GM23338 (cell line): ENCODE data around the gene ZFHX3. TPM values are rescaled to one million over a fixed set of nuclear protein-coding genes. Genes with fewer than 3 reads are reported as not detected.

Experiments
- ATAC-seq: fragments of 200-7000 bp; cut with Tn5 transposase; 3 replicates; pipeline ENCODE4 v1.9.1; 2020
- DNase-seq: peaks from one replicate; pipeline ENCODE4 v3.0.0-alpha.2; 2015; ENCODE audit warnings: low spot score
- H2AFZ ChIP-seq: fragments of 200-600 bp; sonication (generic); 2 replicates; pipeline ENCODE4 v1.8.0; 2016; ENCODE audit warnings: antibody characterized with exemption, mild to moderate bottlenecking, moderate library complexity
- H3F3A ChIP-seq: fragments of 200-600 bp; sonication (generic); replicated peaks from 2 replicates; pipeline ENCODE4 v1.8.0; 2017; ENCODE audit warnings: antibody characterized with exemption, mixed run types, low read depth
- H3K27ac ChIP-seq: fragments of 200-600 bp; sonication (generic); 2 replicates; pipeline ENCODE4 v1.6.1; 2016; ENCODE audit warnings: low read depth
- H3K27me3 ChIP-seq: fragments of 200-600 bp; sonication (generic); 2 replicates; pipeline ENCODE4 v1.8.0; 2016; ENCODE audit warnings: mild to moderate bottlenecking, mixed run types, moderate library complexity; ENCODE audit not compliant: insufficient read depth
- H3K36me3 ChIP-seq: fragments of 200-600 bp; sonication (generic); 2 replicates; pipeline ENCODE4 v1.8.0; 2016; ENCODE audit warnings: mild to moderate bottlenecking; ENCODE audit not compliant: insufficient read depth
- H3K4me1 ChIP-seq: fragments of 200-600 bp; sonication (generic); 2 replicates; pipeline ENCODE4 v1.8.0; 2016; ENCODE audit warnings: mild to moderate bottlenecking, moderate library complexity; ENCODE audit not compliant: insufficient read depth
- H3K4me2 ChIP-seq: fragments of 200-600 bp; sonication (generic); 2 replicates; pipeline ENCODE4 v1.7.1; 2017; ENCODE audit warnings: mixed run types
- H3K4me3 ChIP-seq: fragments of 200-600 bp; sonication (generic); 2 replicates; pipeline ENCODE4 v1.6.1; 2016; ENCODE audit warnings: mixed run types
- H3K79me2 ChIP-seq: fragments of 200-600 bp; sonication (generic); replicated peaks from 2 replicates; pipeline ENCODE4 v1.8.0; 2017; ENCODE audit warnings: mild to moderate bottlenecking; ENCODE audit not compliant: insufficient read depth
- H3K9me2 ChIP-seq: fragments of 200-600 bp; sonication (generic); 2 replicates; pipeline ENCODE4 v1.8.0; 2017; ENCODE audit not compliant: insufficient read depth
- H4K20me1 ChIP-seq: fragments of 200-600 bp; sonication (generic); replicated peaks from 2 replicates; pipeline ENCODE4 v1.8.0; 2017; ENCODE audit warnings: mild to moderate bottlenecking; ENCODE audit not compliant: insufficient read depth
- H3K27ac Mint-ChIP-seq: 2 replicates; pipeline ENCODE4 v1.8.0; 2020; ENCODE audit warnings: inconsistent platforms, mild to moderate bottlenecking, moderate library complexity, mixed read lengths
- H3K27me3 Mint-ChIP-seq: 3 replicates; pipeline ENCODE4 v1.8.0; 2022; ENCODE audit warnings: low read depth, mild to moderate bottlenecking, moderate library complexity, mixed read lengths, inconsistent platforms; ENCODE audit not compliant: insufficient read depth, poor library complexity
- H3K36me3 Mint-ChIP-seq: 3 replicates; pipeline ENCODE4 v1.8.0; 2021; ENCODE audit warnings: low read depth, mild to moderate bottlenecking, inconsistent platforms, moderate library complexity, mixed read lengths
- H3K4me1 Mint-ChIP-seq: 3 replicates; pipeline ENCODE4 v1.8.0; 2020; ENCODE audit warnings: mild to moderate bottlenecking, inconsistent platforms, mixed read lengths
- H3K4me3 Mint-ChIP-seq: 3 replicates; pipeline ENCODE4 v1.8.0; 2021; ENCODE audit warnings: moderate library complexity, mild to moderate bottlenecking, inconsistent platforms, mixed read lengths
- H3K9me3 Mint-ChIP-seq: 3 replicates; pipeline ENCODE4 v1.8.0; 2020; ENCODE audit warnings: moderate library complexity, mild to moderate bottlenecking, inconsistent platforms, mixed read lengths
- CREB1 ChIP-seq: fragments of 250-450 bp; sonication (Bioruptor Pico); IDR thresholded peaks from 2 replicates; pipeline ENCODE4 v1.5.0; 2020; ENCODE audit warnings: low read depth, mild to moderate bottlenecking, moderate library complexity
- CTCF ChIP-seq, 2 experiments: fragments of 200-600 bp in 1 of 2; sonication (generic) in 1 of 2; conservative IDR thresholded peaks; 2 replicates each; pipeline versions ENCODE4 v1.5.1 to v1.6.1; 2016 to 2017; ENCODE audit warnings: antibody characterized with exemption in 2 of 2, low read depth in 2 of 2, mild to moderate bottlenecking in 2 of 2, moderate library complexity in 1 of 2
- EZH2 ChIP-seq: fragments of 200-600 bp; sonication (generic); IDR thresholded peaks from one replicate; pipeline ENCODE4 v1.8.0; 2017; ENCODE audit warnings: antibody characterized with exemption, mild to moderate bottlenecking, low read depth; ENCODE audit not compliant: unreplicated experiment
- EZH2phosphoT487 ChIP-seq: fragments of 200-600 bp; sonication (generic); IDR thresholded peaks from one replicate; pipeline ENCODE4 v1.8.1; 2018; ENCODE audit warnings: antibody characterized with exemption; ENCODE audit not compliant: unreplicated experiment
- JUNB ChIP-seq: IDR thresholded peaks from one replicate; pipeline ENCODE4 v1.6.1; 2016; ENCODE audit warnings: antibody characterized with exemption; ENCODE audit not compliant: unreplicated experiment
- NANOG ChIP-seq: IDR thresholded peaks from 2 replicates; pipeline ENCODE4 v1.6.1; 2016; ENCODE audit warnings: antibody characterized with exemption, borderline replicate concordance
- POLR2AphosphoS5 ChIP-seq: IDR thresholded peaks from 2 replicates; pipeline ENCODE4 v1.6.1; 2016; ENCODE audit warnings: antibody characterized with exemption, low read depth
- STAT1 ChIP-seq: IDR thresholded peaks from one replicate; pipeline ENCODE4 v1.6.1; 2016; ENCODE audit warnings: antibody characterized with exemption; ENCODE audit not compliant: unreplicated experiment
- ZNF114 ChIP-seq: fragments of 250-450 bp; sonication (Bioruptor Pico); IDR thresholded peaks from 2 replicates; pipeline ENCODE4 v1.5.0; 2020; ENCODE audit warnings: mild to moderate bottlenecking, moderate library complexity
- ZNF331 ChIP-seq: fragments of 250-450 bp; sonication (Bioruptor Pico); IDR thresholded peaks from 2 replicates; pipeline ENCODE4 v1.5.0; 2020; ENCODE audit warnings: low read depth, mild to moderate bottlenecking, moderate library complexity
- polyA plus RNA-seq: library from polyadenylated mRNA; unstranded; fragments of >200 nt; fragmentation: Nextera tagmentation; extraction: Ambion mirVana; gene quantifications from 2 replicates; pipeline ENCODE4 v1.2.1, GENCODE V29; 2016
- total RNA-seq: library from RNA; depleted of rRNA; stranded (reverse); fragments of >200 nt; shearing (Covaris generic); gene quantifications from 2 replicates; pipeline ENCODE4 v1.2.3, GENCODE V29; 2014
- TF ChIP-seq, protein P1 (sequence below): IDR thresholded peaks from one replicate; pipeline ENCODE4 v1.6.1; 2018; ENCODE audit warnings: antibody characterized with exemption; ENCODE audit not compliant: unreplicated experiment
- TF ChIP-seq, protein P2 (sequence below): IDR thresholded peaks from 2 replicates; pipeline ENCODE4 v1.6.1; 2016; ENCODE audit warnings: antibody characterized with exemption

Gene ZFHX3
- total and polyA plus RNA-seq, 2 experiments from 2014 or later = 1.0 to 1.5 TPM

DNA sequence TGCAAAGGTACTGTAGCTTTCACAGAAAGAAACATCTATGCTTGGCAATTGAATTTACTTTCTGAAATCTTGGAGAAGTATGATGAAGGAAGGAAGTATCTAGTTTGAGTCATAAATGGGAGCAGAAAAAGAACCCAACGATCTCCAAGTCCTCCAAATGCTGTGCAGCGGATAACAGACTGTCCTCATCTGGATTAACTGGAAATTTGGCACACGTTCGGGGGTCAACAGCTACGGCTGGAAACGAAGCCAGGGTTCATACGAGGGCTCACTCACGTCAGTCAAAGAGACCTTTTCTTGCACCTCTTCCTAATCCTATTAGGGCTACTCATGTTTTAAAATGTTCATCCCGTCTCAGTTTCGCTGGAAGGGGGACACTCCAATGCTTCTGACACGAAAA lies 152.0 kb downstream of the ZFHX3 start (continued):
- TF ChIP-seq, protein P1, sequence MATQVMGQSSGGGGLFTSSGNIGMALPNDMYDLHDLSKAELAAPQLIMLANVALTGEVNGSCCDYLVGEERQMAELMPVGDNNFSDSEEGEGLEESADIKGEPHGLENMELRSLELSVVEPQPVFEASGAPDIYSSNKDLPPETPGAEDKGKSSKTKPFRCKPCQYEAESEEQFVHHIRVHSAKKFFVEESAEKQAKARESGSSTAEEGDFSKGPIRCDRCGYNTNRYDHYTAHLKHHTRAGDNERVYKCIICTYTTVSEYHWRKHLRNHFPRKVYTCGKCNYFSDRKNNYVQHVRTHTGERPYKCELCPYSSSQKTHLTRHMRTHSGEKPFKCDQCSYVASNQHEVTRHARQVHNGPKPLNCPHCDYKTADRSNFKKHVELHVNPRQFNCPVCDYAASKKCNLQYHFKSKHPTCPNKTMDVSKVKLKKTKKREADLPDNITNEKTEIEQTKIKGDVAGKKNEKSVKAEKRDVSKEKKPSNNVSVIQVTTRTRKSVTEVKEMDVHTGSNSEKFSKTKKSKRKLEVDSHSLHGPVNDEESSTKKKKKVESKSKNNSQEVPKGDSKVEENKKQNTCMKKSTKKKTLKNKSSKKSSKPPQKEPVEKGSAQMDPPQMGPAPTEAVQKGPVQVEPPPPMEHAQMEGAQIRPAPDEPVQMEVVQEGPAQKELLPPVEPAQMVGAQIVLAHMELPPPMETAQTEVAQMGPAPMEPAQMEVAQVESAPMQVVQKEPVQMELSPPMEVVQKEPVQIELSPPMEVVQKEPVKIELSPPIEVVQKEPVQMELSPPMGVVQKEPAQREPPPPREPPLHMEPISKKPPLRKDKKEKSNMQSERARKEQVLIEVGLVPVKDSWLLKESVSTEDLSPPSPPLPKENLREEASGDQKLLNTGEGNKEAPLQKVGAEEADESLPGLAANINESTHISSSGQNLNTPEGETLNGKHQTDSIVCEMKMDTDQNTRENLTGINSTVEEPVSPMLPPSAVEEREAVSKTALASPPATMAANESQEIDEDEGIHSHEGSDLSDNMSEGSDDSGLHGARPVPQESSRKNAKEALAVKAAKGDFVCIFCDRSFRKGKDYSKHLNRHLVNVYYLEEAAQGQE = no peak
- no peak for TF ChIP-seq EZH2phosphoT487
- TF ChIP-seq CREB1 = no peak
- TF ChIP-seq EZH2 = no peak
- TF ChIP-seq, protein P2, sequence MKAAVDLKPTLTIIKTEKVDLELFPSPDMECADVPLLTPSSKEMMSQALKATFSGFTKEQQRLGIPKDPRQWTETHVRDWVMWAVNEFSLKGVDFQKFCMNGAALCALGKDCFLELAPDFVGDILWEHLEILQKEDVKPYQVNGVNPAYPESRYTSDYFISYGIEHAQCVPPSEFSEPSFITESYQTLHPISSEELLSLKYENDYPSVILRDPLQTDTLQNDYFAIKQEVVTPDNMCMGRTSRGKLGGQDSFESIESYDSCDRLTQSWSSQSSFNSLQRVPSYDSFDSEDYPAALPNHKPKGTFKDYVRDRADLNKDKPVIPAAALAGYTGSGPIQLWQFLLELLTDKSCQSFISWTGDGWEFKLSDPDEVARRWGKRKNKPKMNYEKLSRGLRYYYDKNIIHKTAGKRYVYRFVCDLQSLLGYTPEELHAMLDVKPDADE = no peak

DNA sequence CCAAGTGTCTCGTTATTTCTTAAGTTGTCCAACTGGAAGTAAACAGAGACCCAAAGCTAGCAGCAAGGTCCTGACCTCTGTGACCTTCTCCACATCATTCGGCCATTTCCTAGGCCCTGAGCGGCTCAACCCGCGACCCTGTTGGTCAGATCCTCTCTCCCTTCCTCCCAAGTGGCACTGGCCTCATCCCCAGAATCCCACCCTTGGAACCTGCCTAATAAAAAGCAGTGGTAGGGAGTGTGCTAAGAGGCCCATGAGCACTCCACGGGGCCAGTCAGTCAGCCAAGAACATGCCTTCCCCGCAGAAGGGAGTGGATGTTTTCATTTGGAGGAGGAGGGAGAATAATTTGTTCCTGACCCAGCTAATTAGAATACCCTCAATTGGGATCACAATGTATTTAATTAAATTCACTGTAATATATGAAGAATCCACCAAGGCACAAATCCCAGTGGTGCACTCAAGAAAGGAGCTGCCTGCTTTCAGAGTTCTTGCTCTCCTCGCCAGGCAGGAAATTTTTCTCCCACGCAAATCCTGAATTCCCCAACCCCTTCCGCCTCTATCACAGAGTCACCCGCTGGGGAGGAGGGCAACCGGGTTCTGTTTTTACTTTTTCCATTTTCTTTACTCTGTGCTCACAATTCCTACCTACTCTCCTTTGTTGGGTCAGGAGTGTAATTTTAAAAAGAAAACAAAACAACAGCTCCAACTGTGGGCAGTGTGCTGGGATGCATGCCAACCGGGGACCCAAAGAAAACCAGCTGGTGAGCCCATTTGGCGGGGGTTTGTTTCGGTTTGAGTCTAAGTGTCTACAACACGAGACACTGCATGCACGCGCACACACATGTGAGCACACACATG lies 153.4 kb downstream of the ZFHX3 start:
- H3K4me3 Mint-ChIP-seq = no peak overlapping the region
- Histone ChIP-seq H3K9me2 (0 out of 2 replicates have a peak, but pooled peaks cover 3% of the 10 kb centered on the region), H4K20me1 (no peaks in the 10 kb centered on the region), H3K27me3 (no peaks in the 10 kb centered on the region), H3K27ac (no peak overlapping the region), H3K4me1 (no peaks in the 10 kb centered on the region), H3K4me3 (no peak overlapping the region), H3K79me2 (no peaks in the 10 kb centered on the region), H3K36me3 (no peaks in the 10 kb centered on the region), H3K4me2 (no peak overlapping the region), H2AFZ (peak overlapping the region; percentile 69; the same call in 1 of the 2 replicates), H3F3A (no peaks in the 10 kb centered on the region)
- peaks cover 2% of the 10 kb centered on the region for H3K27me3 Mint-ChIP-seq
- no peak for DNase-seq
- H3K36me3 Mint-ChIP-seq = no peaks in the 10 kb centered on the region; the same call in 2 of the 3 replicates
- H3K27ac Mint-ChIP-seq = peak overlapping the region; percentile 42; the same call in 1 of the 2 replicates
- ATAC-seq = no peak
- H3K4me1 Mint-ChIP-seq = no peaks in the 10 kb centered on the region; the same call in 1 of the 3 replicates
- no peaks in the 10 kb centered on the region; the same call in 2 of the 3 replicates for H3K9me3 Mint-ChIP-seq
- TF ChIP-seq, protein P1 = no peak
- TF ChIP-seq EZH2 = no peak
- TF ChIP-seq, protein P2 = no peak
- TF ChIP-seq POLR2AphosphoS5 = no peak
- TF ChIP-seq CREB1 = no peak
- no peak for TF ChIP-seq ZNF331 (CRISPR knock-in tag)
- no peak for TF ChIP-seq NANOG
- no peak for TF ChIP-seq ZNF114 (CRISPR knock-in tag)
- no peak for TF ChIP-seq CTCF (conservative IDR thresholded peaks at IDR 0.05; ENCODE audit: low read depth in 2 of 2)
- no peak for TF ChIP-seq JUNB
- TF ChIP-seq EZH2phosphoT487 = no peak
- TF ChIP-seq STAT1 = no peak
